LHCN-M2 (cell line): Measurements from ENCODE around the gene PTPRN2. TPM values are rescaled to one million over a fixed set of nuclear protein-coding genes. Genes with fewer than 3 reads are reported as not detected.

Experiments used
- DNase-seq: peaks from one replicate; pipeline ENCODE4 v3.0.0-alpha.2; 2012; ENCODE audit warnings: low read depth
- total RNA-seq: library from RNA; depleted of rRNA; stranded (reverse); fragments of >200 nt; gene quantifications from 2 replicates; pipeline ENCODE4 v1.2.3, GENCODE V29; 2014

Gene PTPRN2
- total RNA-seq, 1 experiment from 2014 or later = 0.11 TPM

DNA sequence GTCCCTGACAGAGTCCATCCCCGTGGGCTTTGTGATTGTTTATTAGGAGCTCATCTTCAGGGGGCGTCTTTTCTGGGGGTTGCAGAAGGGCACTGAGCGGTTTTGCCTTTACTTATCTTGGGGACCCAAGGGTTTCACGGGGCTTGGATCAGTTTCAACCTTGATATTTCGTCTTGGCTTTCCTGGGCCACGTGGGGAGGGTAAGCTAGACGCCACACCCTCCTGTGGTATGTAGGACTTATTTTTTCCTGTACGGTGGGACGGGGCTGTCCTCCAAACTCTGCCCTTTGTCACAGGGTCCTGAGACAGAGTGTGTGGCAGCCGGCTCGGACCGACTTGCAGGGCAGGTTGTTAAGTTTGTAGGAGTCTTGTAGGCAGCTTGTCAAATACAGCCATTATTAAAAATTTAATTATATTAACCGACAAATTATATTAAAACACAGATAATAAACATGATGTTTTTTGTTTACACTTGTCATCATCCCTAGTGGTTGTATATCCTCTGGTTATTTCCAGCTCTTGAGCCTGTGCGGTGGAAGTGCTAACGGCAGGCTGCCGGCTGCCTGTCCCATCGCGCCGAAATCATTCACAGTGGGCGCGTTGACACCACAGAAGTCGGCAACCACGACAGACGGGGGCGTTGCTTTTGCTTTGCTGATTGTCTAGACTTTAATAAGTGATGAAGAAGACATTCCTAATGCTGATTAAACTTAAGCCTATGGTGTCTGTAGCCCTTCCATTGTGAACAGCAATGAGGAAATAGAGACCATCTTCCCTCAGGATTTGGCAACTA, 1057.7 kb downstream of the PTPRN2 start:
- no peak for DNase-seq

DNA sequence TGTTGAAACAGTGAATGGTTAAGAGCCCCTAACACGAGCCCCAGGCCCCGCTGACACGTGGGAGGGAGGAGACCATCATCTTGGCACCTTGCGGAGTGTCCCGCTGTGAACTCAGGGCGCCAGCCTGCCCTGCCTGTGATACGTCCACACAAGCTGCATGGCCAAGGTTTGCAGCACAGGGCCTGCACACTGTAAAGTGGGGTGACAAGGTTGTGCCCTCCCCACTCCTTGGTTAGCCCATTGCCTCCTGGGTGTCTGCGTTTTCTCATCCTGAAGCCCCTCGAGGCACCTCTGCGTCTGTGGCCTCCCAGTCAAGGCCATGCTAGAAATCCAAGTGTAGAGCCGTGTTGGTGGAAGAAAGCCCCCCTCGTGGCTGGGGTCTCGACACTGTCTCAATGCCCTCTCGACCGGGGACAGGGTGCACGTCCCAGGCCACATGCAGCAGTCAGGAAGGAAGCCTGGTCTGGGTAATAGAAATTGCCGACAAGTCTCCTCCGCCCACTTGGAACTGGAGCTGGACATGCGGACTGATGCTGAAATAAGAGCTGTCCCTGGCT, 1058.8 kb downstream of the PTPRN2 start:
- no peak for DNase-seq

DNA sequence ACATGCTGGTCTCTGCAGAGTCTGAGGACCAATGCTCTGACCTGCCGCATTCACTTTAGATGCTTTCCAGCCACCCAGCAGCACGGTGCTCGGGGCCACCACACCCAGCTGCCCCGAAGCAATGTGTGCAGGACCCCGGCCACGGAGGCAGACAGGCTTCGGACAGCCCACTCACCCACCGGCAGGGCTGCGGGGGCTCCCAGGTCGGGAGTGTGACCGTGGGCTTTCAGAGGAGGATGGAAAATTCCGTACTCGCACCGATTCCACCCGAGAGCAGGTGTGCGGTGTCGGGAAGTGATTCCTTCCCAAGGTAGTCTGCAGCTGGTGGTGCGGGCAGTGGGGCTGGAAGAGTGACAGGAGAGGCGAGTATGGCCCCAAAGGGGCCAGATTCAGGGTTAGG, 1059.9 kb downstream of the PTPRN2 start:
- DNase-seq = no peak

DNA sequence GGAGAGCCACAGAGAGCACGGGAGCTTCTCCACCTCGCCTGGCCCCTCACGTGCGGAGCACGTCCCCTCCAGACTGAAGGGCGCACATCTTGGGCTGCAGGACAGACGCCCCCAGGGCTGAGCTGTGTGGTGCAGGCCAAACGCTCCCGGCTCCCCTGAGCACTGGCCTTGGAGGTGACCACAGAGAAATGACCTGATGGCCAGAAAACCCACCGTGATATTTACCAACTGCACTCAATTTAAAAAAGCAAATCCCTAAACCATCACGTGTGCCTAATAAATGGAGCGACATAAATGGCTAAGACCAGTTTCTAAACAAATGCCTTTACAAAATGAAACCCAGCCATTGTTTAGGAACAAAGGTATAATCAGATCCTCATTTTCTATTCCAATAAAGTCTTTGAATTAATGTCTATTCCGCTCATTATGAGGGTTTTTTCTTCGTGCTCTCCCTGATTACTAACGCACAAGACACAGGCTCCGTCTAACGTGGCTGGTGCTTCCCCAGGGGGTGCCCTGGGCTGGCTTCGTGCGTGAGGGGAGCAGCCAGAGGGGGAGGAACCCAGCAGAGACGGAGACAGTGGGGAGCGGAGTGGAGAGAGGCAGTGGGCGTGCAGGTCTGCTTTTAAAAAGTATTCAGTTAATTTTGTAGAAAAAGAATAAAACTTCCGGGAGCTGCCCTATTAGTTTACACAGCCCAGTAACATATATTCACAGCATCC, 1060.5 kb downstream of the PTPRN2 start:
- no peak for DNase-seq

DNA sequence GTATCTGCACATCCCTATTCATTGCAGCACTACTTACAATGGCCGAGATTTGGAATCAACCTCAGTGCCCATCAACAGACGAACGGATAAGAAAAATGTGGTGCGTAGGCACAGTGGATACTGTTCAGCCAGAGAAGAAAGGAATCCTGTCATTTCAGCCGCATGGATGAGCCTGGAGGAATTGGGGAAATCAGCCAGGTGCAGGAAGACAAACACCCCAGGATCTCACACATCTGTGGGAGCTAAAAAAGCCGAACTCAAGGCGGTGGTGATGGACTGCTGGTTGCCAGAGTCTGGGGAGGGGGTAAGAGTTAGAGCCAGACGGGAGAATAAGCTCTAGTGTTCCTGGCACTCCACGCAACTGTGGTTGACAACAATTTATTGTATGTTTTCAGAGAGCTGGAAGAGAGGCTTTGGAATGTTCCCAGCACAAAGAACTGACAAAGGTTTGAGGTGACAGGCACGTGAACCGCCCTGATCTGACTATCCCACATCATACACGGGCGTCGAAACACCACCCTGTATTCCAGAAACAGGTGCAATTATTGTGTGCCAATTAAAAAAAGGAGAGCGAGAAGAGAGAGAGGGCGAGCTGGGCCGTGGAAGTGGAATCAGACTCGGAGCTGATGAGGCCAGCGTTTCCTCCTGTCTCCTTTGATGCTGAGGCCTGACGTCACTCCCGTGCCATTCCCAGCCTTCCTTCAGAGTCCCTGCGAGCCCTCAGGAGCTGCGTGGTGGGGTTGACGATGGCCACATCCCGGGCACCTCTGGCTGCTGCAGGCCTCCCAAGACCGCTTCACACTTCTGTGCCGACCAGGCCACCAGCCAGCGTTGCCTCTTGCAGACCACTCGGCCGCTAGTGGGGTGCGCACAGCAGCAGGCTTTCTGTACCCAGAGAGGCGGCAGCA, 1061.4 kb downstream of the PTPRN2 start:
- no peak for DNase-seq

DNA sequence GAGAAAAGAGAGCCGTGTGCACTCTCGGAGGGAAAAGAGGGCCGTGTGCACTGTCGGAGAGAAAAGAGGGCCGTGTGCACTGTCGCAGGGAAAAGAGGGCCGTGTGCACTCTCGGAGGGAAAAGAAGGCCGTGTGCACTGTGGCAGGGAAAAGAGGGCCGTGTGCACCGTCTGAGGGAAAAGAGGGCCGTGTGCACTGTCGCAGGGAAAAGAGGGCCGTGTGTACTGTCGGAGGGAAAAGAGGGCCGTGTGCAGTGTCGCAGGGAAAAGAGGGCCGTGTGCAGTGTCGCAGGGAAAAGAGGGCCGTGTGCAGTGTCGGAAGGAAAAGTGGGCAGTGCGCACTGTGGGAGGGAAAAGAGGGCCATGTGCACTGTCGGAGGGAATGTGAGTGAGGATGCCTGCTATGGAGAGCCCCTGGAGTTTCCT, 1062.1 kb downstream of the PTPRN2 start:
- no peak for DNase-seq

DNA sequence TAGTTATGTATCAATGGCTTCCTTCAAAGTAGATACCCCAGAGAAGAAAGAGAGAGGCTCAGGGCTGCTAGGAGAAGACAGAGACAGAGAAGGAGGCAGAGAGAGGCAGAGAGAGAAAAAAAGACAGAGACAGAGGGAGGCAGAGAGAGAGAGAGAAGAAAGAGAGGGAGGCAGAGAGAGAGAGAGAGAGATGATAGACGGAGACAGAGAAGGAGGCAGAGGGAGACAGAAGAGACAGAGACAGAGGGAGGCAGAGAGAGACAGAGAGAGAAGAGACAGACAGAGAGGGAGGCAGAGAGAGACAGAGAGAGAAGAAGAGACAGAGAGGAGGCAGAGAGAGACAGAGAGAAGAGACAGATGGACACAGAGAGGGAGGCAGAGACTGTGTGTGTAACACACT, 1062.9 kb downstream of the PTPRN2 start:
- DNase-seq = no peak

DNA sequence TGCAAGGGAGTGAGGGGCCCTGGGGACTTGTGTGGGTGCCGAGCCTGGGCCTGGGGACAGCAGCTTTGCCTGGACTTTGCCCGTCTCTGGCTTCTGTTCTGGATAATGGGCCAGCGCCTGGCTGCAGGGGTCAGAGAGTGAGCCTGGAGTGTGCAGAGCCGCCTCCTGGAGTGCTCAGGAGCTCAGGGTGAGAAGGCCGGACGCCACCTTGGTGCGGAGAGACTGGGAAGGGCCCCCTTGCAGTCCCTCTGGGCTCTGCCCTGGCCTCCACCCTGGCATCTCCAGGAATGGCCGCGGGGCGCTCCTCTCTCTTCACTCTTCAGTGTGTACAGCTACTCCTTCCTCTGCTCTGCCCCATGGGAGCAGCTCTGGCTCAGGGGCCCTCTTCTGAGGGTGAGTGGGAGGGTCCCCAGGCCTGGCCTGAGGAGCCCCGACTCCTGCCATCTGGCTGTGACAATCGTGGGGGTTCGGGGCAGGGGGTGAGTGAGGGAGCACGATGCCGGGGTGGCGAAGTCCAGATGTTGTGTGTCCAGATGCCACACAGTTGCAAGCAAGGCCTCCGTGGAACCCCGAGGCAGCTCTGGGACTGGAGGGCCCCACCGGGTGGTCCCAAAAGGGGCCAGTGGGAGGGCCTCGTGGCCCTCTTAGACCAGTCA, 1063.7 kb downstream of the PTPRN2 start:
- no peak for DNase-seq

DNA sequence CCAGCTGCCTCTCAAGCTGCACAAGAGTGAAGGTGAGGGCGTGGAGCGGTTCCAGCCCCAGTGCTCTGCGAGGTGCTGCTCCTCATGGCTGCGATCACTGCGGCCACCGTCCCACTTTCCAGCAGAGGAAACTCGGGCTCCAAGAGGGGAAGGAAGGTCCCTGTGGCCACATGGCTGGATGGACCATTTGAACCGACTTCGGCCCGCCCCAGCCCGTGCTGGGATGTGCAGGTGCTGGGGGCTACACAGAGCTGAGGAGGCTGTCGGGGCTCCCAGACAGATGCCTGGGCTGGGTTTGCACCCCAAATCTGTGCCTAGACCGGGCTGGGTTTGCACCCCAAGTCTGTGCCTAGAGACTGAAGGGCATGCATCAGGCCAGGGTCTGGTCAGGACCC, 1064.3 kb downstream of the PTPRN2 start:
- no peak for DNase-seq

DNA sequence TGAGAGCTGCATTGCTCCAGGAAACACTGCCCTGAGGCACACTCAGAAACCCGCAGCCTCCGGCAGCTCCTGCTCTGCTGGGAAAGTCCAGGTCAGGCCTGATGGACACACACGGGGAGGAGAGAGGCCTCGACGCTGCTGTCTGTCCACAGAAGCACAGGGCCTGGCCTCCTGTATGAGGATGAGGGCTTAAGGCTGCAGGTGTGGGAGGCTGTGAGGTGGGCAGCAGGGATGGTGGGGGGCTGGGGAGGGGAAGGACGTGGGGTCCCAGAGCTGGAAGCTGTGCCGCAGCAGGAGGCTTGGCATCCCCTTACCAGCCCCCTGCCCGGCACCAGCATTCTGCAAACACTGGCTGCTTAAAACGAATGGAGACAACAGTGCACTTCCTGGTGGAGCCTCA, 1064.7 kb downstream of the PTPRN2 start:
- DNase-seq = no peak

DNA sequence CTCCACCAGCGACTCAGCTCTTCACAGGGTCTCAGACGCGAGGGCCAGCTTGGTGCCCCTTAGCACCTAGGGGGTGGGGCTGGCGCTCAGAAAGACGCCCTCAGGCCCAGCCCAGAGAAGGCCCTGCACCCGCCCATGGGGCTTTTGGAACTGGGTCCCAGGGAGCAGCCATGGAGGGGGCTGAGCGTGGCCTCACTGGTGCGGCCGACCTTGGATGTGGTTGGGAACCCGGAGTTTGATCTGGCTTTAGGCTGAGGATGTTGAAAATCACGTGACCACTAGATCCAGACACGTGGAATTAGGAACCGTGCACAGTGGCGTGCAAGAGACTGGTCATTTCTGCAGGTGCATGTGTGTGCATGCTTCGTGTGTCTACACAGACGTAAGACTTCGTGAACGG, 1065.4 kb downstream of the PTPRN2 start:
- DNase-seq = no peak

DNA sequence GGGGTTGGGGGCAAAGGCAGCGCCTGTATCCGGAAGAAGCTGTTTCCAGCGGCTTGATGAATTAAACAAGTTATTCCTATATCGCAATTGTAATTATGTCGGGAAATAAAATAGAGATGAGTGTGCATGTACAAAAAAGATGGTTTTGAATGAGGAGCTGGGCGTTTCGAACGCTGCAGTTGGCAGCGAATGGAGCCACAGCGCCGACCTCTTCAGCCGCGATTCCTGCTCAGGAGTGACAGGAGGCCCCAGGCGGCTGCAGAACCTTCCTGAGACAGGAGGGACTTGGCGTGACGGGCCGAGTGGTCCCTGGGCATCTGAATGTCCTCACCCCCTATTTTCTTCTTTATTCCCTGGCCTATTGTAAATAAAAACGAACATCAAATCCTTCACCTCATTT, 1065.9 kb downstream of the PTPRN2 start:
- no peak for DNase-seq

DNA sequence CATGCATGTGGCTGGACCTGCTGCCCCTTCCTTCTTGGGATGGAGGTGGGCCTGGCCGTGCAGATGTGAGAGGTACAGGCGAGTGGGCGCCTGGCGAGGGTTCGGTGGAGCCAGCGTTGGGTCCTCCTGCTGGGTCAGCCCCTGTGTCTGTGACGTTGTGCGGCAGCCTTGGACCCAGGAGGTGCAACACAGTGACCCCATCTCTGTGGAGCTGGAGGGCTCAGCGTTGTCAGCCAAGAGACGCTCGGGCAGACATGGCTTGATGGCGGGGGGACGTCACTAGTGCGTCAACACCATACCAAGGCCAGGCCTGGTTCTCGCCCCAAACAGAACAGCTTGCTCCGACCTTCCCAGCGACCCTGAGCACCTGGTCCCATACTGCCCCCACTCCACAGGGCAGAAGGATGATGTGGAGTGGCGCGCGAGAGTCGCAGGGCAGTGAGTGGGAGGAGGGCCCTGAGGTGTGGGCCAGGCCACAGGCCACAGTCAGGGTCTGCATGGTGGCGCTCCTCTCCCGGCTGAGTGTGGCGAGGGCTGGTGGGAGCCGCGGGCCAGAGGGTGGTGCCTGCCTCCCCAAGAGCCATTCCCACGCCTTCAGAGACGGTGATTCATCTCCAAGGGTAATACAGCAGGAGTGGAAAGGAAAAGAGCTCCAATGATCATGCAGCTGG, 1066.4 kb downstream of the PTPRN2 start:
- no peak for DNase-seq

DNA sequence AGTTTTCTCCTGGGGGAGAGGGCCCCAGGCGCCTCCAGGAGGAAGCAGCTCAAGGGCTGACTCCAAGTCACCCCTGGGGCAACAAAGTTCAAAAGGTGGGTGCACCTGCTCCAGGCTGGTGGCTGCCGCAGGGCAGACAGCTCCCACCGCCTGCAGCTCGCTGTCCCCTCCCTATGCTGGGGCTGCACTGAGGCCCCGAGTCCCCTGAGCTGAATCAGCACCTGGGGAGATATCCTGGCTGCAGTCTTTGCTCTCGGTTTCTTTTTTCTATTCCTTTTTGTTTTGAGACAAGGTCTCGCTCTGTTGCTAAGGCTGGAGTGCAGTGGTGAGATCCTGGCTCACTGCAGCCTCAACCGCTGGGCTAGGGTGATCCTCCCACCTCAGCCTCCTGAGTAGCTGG, 1067.4 kb downstream of the PTPRN2 start:
- DNase-seq = no peak

DNA sequence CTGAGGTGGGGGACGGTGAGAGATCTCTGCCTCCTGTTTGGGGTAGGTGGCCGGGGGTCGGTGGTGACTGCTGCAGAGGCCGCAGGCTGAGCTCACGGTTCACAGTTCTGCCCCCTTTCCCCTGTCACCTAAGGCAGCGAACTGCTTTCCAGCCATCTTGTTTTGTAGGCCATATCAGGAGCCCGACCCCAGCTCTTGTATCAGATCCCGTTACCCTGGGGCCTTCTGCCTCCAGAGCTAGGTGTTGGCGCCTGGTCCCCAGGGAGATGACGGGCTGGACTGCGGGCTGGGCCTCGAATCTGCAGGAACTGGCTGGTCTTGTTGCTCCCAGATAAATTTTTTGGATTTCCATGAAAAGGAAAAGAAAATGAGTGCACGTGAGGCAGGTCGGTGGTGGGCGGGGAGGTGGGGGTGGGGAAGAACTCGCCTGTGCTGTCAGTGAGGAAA, 1067.8 kb downstream of the PTPRN2 start:
- DNase-seq = no peak

DNA sequence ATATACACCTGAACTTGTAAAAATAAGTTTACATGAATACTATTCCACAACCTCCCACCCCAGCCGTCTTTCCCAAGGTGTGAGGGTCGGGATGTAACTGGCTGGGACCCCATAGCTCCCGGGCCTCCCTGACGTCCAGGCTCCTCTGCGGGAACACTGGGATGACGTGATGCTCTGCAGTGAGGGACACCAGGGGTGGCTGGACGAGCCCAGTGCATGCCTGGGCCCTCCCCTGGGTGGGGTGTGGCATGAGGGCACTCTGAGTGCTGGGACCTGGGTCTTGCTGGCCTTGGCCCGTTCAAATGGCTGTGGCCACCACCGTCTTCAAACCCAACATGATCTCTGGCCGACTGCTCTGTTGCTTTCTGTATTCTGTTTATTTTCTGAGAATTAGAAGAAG, 1068.4 kb downstream of the PTPRN2 start:
- no peak for DNase-seq

DNA sequence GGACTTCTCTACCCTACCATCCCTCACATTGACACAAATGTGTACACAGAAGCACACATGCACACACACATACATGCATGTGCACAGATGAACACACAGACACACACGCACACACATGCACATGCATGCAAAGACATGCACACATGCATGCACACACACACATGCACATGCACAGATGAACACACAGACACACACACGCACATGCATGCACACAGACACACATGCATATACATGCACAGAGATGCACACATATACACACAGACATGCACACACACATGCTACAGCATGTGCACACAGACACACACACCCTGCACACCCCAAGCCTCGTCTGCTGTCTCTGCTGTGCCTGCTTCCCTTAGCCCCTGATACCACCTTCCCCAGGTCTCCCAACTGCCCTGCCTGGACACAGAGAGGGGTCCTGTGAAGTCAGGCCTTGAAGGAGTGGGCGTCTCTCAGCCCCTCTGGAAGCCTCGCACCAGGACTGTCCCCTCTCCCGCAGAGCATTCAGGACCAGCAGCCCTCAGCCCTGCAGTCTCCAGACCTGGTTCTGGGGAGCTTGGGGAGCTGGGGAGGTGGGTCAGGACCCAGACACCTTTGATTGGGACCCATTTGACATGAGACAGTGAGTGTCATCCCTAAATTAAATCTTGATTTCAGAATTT, 1069.0 kb downstream of the PTPRN2 start:
- no peak for DNase-seq

DNA sequence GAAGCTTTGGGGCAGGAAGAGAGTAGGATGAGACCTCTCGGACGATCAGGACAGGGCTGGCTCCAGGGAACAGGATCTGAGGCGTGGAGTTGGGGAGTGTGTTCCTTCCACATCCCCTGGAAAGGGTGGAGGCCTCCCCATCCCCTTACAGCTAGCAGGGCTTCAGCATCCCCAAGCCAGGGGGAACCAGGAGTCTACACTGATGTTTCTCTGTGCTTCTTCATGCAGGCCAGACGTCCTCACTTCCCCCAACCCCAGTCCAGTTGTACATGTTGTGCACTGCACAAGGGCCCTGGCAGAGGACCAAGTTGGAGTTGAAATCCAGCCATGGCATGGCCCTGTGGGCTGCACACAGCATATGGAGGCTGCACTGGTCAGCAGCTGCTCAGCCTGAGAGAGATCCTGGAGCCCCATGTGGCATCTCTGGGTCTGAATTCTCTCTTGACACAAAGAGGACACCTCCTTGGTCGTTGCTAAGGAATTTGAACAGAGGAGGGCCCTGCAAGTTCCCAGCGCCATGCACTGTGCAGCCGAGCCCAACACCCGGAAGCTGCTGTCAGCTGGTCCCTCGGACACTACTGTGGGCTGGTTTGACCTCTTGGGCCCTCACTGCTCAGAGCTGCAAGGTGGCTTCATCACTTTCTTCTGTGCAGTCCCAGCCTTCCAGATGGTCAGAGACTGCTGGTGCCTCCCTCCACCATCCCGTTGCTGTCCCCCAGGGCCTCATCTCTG, 1069.7 kb downstream of the PTPRN2 start:
- DNase-seq = no peak
